Occipital lobe (tissue), 2 donors: ENCODE results near the gene CAMTA2. TPM values are rescaled to one million over a fixed set of nuclear protein-coding genes. Genes with fewer than 3 reads are reported as not detected.

Experiments used
- DNase-seq: peaks from one replicate; lab custom pipeline; 2025; lab: John Stamatoyannopoulos, UW
- total RNA-seq: library from RNA; depleted of rRNA; stranded (reverse); fragments of >200 nt; gene quantifications from one replicate; pipeline ENCODE4 v1.2.3, GENCODE V29; 2014

The CAMTA2 gene
- total RNA-seq, 1 donor from 2014 or later, result 5.1 TPM

DNA sequence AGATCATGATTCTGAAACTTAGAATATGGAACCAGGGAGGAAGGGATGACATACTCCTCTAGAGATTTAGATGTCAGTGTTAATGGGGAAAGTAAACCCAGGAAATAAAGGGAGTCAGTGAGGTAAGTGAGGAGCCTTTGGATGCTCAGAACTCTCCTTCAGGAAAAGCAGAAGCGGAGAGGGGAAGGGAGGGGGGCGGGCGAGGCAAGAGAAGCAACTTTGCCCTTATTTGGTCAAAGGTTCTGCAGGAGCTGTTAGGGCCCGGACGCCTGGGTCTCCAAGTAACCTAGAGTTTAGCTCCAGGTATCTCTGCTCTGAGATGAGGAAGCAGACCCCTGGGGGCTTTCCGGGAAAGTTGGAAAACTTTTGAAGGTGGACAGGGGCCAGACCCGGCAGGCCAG is 40.5 kb downstream of the CAMTA2 start:
- no peak for DNase-seq

DNA sequence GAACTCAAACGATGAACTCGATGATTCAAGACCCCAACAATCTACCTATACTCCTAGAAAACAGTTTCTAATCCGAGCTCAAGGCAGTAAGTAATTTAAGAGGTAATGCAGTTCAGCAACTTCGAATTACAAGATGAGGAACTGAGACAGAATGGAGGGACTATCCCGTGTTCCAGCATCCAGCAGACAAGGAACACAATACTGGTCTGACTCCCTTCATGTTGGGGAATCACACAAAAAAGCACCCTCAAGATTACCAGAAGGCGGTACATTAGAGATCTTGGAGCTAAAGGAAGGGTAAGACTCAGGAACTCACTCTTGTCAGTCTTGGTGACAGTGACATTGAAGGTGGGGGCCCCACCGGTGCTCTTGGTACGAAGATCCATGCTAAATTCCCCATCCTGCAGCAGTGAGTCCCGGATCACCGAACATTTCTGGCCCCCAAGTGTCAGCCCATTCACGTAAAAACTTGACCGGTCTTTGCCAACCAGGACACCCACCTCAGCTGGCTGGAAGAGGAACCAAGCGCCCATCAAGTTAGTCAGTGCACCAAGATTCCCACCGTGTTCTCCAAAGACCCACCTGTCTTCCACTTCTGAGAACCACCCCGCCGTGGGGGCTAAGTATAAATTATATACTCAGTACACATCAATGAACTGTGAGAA is 41.0 kb downstream of the CAMTA2 start:
- DNase-seq, result no peak

DNA sequence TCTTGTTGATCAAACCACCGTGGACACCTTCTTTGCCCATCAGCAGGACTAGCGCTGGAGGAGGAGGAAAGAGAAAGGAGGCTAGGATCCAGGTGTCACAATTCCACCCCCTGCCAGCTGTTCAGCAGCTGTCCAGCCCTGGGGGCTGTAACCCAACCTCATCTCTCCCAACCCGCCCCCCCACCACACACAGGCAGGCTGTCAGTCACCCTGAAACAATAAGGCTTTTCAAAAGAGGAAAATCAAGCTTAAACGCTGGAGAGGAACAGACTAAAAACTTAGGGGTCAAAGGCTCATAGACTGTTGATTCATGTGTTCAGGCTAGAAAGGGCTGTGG is 41.6 kb downstream of the CAMTA2 start:
- DNase-seq, result no peak

DNA sequence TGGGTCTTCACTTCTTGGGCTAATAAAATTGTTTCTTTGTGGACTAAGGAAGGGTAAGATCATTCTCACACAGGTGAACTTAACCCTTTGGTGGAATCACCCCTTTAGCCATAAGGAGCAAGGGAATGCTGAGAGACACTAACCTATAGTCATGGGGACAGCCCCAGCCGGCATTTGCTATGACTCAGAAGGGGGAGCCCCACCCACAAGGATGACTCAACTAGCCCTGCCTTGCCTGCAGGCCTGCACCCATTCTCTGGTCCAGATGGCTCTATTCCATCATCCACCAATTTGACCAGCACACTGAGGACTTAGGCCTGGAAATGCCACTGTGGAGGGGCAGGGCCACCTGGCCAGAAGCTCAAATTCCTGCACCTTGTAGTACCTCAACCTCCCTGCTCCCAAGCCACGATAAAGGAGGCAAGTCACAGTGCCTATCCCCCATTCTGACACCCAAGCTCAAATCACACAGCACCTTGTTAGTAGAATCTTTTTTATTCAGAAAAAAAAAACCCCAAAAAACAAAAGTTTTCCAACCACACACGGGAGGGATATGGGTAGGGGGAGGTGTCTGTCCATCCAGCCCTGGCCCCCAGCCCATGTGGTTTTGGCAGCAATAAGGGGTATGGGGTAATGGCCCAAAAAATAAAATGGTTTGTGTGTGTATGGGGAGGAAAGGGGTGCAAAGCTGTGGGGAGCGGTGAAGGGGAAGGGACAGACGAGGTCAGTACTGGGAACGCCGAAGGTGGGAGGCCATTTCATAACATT is 42.1 kb downstream of the CAMTA2 start:
- DNase-seq, result peak; percentile 53

DNA sequence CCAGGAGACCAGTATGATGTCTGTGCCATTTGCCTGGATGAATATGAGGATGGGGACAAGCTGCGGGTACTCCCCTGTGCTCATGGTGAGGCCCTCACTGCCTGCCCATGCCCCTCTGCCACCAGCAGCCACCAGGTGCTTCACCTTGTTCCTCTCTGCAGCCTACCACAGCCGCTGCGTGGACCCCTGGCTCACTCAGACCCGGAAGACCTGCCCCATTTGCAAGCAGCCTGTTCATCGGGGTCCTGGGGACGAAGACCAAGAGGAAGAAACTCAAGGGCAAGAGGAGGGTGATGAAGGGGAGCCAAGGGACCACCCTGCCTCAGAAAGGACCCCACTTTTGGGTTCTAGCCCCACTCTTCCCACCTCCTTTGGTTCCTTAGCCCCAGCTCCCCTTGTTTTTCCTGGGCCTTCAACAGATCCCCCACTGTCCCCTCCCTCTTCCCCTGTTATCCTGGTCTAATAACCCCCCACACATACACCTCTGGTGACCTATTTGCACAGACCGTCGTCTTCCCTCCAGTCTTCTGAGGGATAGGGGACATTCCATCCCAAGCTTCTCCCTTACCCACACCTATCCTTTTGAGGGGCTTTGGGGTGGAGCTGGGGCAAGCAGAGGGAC is 42.8 kb downstream of the CAMTA2 start:
- DNase-seq, result no peak

DNA sequence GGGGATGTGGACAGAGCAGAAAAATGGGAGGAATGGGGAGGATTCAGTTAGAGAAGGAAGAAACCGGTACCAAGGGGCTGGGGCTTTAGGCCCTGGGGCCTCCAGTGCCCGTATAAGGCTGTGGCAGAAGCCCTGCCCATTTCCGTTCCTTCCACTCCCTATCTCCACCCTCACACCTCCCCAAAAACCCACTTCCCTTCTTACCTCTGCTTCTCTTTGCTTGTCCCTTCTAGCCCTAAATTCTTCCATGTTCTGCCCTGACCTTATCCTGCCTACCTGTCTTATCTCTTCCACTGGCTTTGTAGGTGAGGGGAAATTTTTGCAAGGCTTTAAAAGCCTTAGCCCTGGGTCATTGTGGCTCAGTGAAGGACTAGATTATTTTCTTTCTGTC is 43.3 kb downstream of the CAMTA2 start:
- no peak for DNase-seq

DNA sequence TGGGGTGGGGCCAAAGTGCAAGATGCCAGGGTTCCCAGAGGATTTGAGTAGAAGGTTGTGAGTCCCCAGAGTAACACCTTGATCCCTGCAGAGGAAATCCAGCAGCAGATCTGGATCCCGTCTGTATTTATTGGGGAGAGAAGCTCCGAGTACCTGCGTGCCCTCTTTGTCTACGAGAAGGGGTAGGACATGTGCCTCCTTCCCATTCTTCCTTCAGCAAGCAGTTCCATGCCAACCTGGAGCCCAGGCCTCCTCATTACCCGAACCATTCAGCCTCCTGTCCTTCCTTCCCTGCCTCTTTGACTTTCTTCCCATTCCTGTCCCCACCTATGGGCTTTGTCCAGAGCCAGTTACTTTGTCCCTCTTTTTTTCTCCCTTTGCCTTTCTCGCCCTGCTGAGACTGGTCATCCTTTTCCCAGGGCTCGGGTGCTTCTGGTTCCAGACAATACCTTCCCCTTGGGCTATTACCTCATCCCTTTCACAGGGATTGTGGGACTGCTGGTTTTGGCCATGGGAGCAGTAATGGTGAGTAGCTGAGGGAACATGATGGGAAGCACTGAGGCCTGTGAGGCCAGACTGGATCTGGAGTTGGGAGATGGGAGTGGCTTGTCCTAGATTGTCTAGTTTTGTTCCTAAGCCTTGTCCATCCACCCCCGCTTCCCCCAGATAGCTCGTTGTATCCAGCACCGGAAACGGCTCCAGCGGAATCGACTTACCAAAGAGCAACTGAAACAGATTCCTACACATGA is 44.5 kb downstream of the CAMTA2 start:
- no peak for DNase-seq

DNA sequence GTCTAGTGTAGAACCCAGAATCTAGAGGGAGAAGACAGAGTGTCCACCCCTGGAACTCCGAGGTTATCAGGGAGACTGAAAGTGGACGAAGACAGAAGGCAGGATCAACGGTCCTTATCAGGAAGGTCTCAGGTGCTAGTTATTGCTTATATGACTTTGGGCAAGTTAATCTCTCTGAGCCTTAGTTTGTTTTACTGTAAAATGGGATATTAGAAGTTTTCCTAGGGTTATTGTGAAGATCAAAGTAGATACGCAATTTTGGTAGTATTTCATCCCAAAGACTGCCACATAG is 46.2 kb downstream of the CAMTA2 start:
- no peak for DNase-seq

DNA sequence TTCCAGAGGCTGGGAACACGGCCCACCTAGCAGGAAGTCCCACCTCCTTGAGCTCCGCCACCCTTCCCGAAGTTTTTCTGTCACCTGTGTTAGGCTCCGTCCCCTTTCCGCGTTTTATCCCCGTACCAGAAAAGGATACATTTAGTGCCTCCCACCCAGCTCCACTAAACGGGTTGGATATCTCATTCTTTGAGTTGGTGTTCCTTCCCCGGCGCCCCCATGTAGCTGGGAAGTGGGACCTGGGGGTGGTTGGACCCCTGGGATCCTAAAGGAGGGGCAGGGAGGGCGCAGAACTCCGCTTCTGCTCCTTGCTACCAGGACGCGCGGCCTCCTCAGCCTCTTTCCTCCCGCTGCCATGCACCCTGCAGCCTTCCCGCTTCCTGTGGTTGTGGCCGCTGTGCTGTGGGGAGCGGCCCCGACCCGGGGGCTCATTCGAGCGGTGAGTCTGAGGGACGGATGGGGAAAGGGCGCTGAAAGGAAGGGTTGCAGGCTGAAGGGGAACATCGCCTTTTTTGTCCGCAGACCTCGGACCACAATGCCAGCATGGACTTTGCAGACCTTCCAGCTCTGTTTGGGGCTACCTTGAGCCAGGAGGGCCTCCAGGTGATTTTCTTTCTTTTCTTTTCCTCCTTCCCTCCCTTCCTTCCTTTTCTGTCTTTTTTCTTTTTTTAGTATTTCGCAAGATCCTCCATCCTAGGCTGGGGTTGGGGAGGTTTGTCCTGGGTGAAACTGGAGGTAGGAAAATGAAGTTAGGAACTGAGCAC is 46.7 kb downstream of the CAMTA2 start:
- no peak for DNase-seq

DNA sequence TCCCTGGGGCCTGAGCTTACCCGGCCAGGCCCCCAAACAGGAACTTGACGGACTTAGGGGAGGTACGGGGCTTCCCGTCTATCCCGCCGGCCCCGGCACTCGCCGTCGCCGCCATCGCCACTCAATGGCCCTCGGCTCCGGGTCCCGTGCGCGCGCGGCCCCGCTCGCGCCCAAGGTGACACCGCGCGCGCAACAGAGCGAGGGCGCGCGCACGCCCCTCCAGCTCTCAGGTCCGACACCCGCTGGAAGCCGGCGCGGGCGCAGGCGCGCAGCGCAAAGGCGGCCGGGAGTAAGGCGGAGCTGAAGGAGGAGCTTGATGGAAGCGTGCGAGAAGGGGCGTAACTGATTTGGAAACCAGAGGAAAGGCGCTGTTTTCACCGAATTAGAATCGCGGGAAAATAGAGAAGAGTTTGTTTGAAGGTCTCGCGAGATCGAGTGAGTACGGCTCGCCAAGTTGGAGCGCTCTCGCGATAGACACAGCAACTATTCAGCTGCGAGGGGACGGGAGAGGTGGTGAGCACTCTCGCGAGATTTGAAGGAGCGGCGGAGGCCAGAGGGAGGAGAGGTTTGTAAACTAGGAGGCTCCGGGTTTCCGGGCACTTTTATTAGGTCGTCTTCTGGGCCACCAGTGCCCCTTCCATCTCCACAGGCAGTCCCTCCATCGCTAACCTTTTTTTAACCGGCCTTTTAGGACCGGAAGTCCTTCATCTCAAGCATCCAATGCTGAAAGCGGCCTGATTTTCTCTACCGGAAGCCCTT is 47.5 kb downstream of the CAMTA2 start, which contains the start of the genes RNF167 and SLC25A11:
TSS of gene RNF167 (plus strand) at position 473 of the 759 bp plus-strand sequence. CDS start 642 bp downstream, outside the sequence.
TSS of gene SLC25A11 (minus strand) at position 251 of the 759 bp plus-strand sequence. CDS start at position 115, 136 bp downstream.
- DNase-seq, result peak; percentile 97

DNA sequence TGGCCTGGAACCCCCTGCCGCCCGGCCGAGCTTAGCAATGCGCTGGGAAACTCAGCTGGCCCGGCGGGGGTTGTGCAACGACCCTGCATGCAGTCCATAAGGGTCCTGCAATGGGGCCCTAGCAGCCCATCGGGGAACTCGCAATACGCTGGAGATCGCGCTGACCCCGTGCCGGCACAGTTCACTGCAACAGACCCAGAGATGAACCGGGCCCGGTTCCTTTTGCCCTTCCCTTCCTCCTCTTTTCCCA is 48.0 kb downstream of the CAMTA2 start:
- DNase-seq, result no peak

DNA sequence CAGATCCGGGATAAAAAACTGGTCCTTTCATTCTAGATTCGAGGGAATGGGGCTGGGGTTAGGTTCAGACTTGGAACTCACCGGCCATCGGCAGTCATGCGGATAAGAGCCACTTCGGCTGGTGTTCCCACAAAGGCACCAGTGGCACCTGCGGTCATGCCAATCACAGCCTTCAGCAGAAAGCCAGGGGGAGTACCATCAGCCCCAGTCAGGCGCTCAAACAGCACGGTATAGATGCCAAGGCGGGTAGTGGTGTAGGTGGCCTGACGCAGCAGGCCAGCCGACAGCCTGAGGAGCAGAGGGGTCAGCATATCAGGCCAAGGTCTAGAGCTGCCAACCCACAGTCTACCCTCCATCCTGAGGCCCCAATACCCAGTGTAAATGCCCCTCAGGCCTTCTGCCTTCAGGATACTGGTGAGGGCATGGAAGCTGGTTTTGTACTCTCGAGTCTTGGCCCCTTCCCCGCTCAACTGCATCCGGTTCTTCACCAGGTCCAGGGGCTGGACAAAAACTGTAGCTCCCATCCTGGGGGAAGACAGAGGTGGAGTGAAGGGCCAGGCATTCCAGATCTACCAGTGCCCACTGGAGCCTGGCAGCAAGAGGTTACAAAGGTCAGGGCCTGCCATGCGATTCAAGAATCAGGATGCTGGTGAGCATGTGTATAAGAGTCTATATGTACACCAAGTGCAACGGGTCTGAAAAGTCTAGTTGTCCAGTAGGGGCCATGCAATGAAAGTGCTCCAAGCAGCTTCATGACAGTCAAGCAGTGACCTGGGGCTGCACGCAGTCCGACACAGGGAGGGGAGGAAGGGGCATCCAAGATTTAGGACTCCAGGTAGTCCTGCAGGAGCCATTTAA is 48.6 kb downstream of the CAMTA2 start:
- no peak for DNase-seq

DNA sequence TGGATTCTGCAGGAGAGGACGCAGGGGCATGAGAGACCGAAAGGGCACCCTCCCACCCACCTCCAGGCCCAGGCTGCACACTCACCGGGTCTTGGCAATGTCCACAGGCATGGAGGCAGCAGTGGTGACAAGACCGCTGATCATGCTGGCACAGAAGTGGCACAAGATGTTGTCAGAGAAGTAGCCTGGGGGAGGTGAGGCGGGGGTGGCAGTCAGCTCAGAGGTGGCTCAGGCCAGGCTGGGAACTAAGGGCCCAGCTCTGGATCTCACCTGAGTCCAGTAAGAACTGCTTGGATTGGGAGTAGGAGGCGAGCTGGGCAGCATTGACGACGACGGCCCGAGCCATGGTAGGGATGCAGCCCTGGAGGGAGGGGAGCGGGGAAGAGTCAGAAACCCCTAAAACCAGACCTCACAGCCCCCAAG is 49.4 kb downstream of the CAMTA2 start:
- no peak for DNase-seq

DNA sequence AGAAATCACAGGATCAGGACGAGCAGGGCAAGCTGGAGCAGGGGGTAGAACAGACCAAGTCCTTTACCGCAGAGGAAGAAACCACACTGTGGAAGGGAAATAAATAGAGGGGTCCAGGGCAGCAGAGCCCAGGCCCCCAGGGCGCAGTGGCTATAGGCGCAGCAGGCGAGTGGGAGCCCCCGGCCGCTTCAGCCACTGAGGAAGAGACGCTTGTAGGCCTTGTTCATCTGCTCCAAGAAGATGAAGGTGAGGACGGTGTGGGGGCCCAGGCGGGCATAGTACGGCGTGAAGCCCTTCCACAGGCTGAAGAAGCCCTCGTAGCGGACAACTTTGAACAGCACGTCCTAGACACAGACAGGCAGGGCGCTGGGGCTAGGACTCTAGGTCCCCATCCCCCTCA is 49.9 kb downstream of the CAMTA2 start:
- DNase-seq, result no peak

DNA sequence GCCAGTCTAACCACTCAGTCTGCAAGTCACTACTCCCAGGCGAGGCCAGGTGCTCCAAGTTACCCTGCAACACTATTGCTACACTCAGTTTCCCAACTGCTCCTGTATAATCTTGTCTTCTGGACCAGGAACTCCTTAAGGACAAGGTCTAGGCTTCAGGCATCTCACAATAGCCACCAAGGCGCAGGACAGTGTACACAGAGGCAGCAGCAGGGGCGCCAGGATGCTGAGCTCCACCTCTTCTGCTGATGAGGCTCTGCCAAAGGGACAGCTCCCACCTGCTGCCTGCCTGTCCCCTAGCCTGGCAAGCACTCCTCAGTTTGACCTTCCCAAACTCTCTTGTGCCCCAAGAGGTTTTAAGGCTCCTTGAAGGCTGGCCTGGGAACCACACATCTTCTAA is 51.0 kb downstream of the CAMTA2 start:
- DNase-seq, result no peak

DNA sequence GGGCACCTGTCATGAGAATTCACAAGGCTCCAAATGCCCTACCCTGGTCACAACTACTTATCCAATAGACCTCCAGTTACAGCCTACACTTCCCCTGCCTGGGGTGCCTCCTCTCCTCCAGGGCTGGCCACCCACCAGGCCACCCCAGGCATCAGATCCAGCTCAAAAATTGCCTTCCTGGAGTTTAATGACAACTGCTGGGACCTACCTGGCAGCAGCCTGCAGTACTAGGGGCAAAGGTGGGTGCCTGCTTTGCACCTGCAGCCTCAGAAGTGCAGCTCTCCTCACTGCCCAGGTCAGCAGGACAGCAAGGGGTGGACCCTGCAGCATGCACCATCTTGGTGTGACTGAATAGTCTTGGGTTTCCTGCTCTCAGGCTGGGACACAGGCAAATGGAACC is 51.8 kb downstream of the CAMTA2 start:
- no peak for DNase-seq

DNA sequence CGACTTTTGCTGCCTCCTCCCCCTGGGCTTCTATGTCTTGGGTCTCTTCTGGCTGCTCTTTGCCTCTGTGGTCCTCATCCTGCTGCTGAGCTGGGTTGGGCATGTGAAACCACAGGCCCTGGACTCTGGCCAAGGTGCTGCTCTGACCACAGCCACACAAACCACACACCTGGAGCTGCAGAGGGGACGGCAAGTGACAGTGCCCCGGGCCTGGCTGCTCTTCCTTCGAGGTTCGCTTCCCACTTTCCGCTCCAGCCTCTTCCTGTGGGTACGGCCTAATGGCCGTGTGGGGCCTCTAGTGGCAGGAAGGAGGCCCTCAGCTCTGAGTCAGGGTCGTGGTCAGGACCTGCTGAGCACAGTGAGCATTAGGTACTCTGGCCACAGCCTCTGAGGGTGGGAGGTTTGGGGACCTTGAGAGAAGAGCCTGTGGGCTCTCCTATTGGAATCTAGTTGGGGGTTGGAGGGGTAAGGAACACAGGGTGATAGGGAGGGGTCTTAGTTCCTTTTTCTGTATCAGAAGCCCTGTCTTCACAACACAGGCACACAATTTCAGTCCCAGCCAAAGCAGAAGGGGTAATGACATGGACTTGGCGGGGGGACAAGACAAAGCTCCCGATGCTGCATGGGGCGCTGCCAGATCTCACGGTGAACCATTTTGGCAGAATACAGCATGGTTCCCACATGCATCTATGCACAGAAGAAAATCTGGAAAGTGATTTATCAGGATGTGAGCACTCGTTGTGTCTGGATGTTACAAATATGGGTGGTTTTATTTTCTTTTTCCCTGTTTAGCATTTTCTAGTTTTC is 53.1 kb downstream of the CAMTA2 start:
- DNase-seq, result no peak

DNA sequence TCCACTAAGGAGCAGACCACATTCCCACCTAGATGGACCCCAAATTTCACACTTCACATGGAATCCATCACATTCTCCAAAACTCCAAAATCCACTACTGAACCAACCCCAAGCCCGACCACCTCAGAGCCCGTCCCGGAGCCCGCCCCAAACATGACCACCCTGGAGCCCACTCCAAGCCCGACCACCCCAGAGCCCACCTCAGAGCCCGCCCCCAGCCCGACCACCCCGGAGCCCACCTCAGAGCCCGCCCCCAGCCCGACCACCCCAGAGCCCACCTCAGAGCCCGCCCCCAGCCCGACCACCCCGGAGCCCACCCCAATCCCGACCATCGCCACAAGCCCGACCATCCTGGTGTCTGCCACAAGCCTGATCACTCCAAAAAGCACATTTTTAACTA is 53.8 kb downstream of the CAMTA2 start:
- no peak for DNase-seq

DNA sequence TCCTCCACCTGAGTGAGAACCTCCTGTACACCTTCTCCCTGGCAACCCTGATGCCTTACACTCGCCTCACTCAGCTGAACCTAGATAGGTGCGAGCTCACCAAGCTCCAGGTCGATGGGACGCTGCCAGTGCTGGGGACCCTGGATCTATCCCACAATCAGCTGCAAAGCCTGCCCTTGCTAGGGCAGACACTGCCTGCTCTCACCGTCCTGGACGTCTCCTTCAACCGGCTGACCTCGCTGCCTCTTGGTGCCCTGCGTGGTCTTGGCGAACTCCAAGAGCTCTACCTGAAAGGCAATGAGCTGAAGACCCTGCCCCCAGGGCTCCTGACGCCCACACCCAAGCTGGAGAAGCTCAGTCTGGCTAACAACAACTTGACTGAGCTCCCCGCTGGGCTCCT is 54.7 kb downstream of the CAMTA2 start:
- DNase-seq, result no peak
